ENCODE results near the gene HYOU1. TPM values are rescaled to one million over a fixed set of nuclear protein-coding genes. Genes with fewer than 3 reads are reported as not detected.
A peak's percentile ranks its signal among the peaks of the same experiment; 100 is the strongest.

The HYOU1 gene
- total and polyA plus RNA-seq, 2 of the 8 experiments (the other 6 are each of a cell fraction or from before 2014, with no cell fraction given): 239 to 295 TPM

- Histone ChIP-seq H4K8ac (ENCODE audit: extremely low read depth, insufficient read depth, low read length) (no peak overlapping the region), H3K79me2 (ENCODE audit: control insufficient read depth in 1 of 2, insufficient read depth in 2 of 2, low read length in 2 of 2) (peaks cover 5 to 34% of the 10 kb centered on the region in 2 experiments; a peak in 3 of 4 replicates), H3K4me3 (ENCODE audit: extremely low read depth in 1 of 4, insufficient read depth in 2 of 4, low read depth in 3 of 4, low read length in 4 of 4) (no peak overlapping the region), H3K79me1 (ENCODE audit: low read depth, low read length) (peaks cover 20% of the 10 kb centered on the region), H3K14ac (ENCODE audit: insufficient read length) (no peak overlapping the region), H2AK5ac (ENCODE audit: low read depth, low read length) (no peak overlapping the region), H2AFZ (ENCODE audit: low read length) (no peak overlapping the region), H3K36me3 (ENCODE audit: control insufficient read depth in 2 of 4, insufficient read depth in 4 of 4, low read length in 3 of 4) (peaks cover 14 to 66% (median 37%) of the 10 kb centered on the region in 4 experiments), H4K91ac (replicated peaks; ENCODE audit: insufficient read length, low read length) (no peak overlapping the region), H3K23me2 (ENCODE audit: low read depth, low read length) (peaks cover under 1% of the 10 kb centered on the region; the same call in 1 of the 2 replicates), H3K56ac (replicated peaks; ENCODE audit: insufficient read length, low read depth, low read length) (no peak overlapping the region), H3K4me1 (replicated peaks in 1 of 4; ENCODE audit: control insufficient read depth in 3 of 4, insufficient read depth in 4 of 4, low read length in 3 of 4) (peaks cover 6 to 13% (median 10%) of the 10 kb centered on the region in 4 experiments), H3K27ac (ENCODE audit: low read depth, low read length) (no peak overlapping the region), H3K23ac (ENCODE audit: insufficient read length) (no peak overlapping the region), H3K9me3 (ENCODE audit: insufficient read depth in 2 of 2, low read depth in 1 of 2, low read length in 1 of 2) (no peaks in the 10 kb centered on the region), H3K4me2 (ENCODE audit: insufficient read depth in 1 of 2, low read depth in 2 of 2, low read length in 2 of 2) (no peak overlapping the region), H2BK12ac (ENCODE audit: low read depth, low read length) (no peak overlapping the region), H2BK5ac (ENCODE audit: low read depth, low read length) (no peak overlapping the region), H2BK120ac (replicated peaks; ENCODE audit: low read depth, low read length) (no peak overlapping the region), H4K20me1 (replicated peaks in 1 of 2; ENCODE audit: control insufficient read depth in 1 of 2, insufficient read depth in 2 of 2, low read length in 2 of 2) (peaks cover 3 to 21% of the 10 kb centered on the region in 2 experiments), H2BK15ac (ENCODE audit: low read length) (no peak overlapping the region), H3K18ac (ENCODE audit: extremely low read depth, low read length) (no peak overlapping the region), H3K4ac (replicated peaks; ENCODE audit: insufficient read length, low read depth, low read length) (no peak overlapping the region), H4K5ac (ENCODE audit: insufficient read length, low read depth, low read length) (no peak overlapping the region), H3K9ac (replicated peaks in 1 of 4; ENCODE audit: extremely low read depth in 1 of 4, low read depth in 3 of 4, low read length in 3 of 4) (peak overlapping the region in 1 of 4 experiments; percentile 44; a peak in 1 of 7 replicates), H3K27me3 (replicated peaks in 1 of 4; ENCODE audit: control insufficient read depth in 3 of 4, extremely low read depth in 1 of 4, insufficient read depth in 3 of 4, low read length in 3 of 4) (no peaks in the 10 kb centered on the region), H2BK20ac (ENCODE audit: low read length) (no peak overlapping the region)
- FAIRE-seq (no peak), DNase-seq (ENCODE audit: low read depth in 1 of 2, low spot score in 2 of 2) (no peak)
- CTCF ChIA-PET (ENCODE audit: partially characterized antibody): interaction anchor here (0.6 to 1.4 kb wide), 5 partner anchors 9 to 115 kb away, joined by 3 to 5 read pairs (median 3); partner anchors contain the start of gene VPS11
- POLR2A ChIA-PET (ENCODE audit: partially characterized antibody): interaction anchor here (0.6 to 9.7 kb wide), 18 partner anchors 11 to 354 kb away, joined by 3 to 224 read pairs (median 4); partner anchors contain the start of genes HYOU1, RPS25 and TRAPPC4
- 87% methylated on average over 15 of the region's 15 CpGs; no CpG with 5 or more reads in 1 of the 2 experiments for WGBS, 2 experiments (ENCODE audit: extremely low coverage in 1 of 2, insufficient coverage in 1 of 2, insufficient read length in 1 of 2, insufficient replicate concordance in 2 of 2, low coverage in 1 of 2, low lambda C conversion rate in 2 of 2, missing lambda C conversion rate in 1 of 2)
- TF ChIP-seq POLR2A (IDR thresholded peaks at IDR 0.05; ENCODE audit: control extremely low read depth in 1 of 2, low read depth in 2 of 2, low read length in 2 of 2) (no peak), SP1 (IDR thresholded peaks at IDR 0.05; ENCODE audit: low read depth, low read length) (no peak), BRCA1 (IDR thresholded peaks at IDR 0.05; ENCODE audit: low read depth, low read length) (no peak), HDAC6 (IDR thresholded peaks at IDR 0.05; ENCODE audit: low read depth, low read length) (no peak), FOSL1 (IDR thresholded peaks at IDR 0.05; ENCODE audit: insufficient read depth, low read depth, low read length) (no peak)
Measured at GRCh38 chr11:119024430-119025098, 32.4 kb downstream of the HYOU1 start.

Data from H1 (cell line).